Measurements from ENCODE around the gene TSHZ2. TPM values are rescaled to one million over a fixed set of nuclear protein-coding genes. Genes with fewer than 3 reads are reported as not detected.
A peak's percentile ranks its signal among the peaks of the same experiment; 100 is the strongest.

Gene TSHZ2
- total RNA-seq, 1 experiment from 2014 or later = 0.07 TPM

GRCh38 chr20:53216478-53216855 lies 244.3 kb downstream of the TSHZ2 start:
- no TSS peak for BruUV-seq (replicated peaks)
- POLR2A ChIA-PET = no interaction called here
- Histone ChIP-seq H2AFZ (ENCODE audit: low read depth, low read length, poor library complexity, severe bottlenecking) (no peak overlapping the region), H3K9me2 (ENCODE audit: insufficient read depth) (no peaks in the 10 kb centered on the region), H3K79me2 (ENCODE audit: insufficient read depth, low read length) (no peaks in the 10 kb centered on the region), H3K27me3 (ENCODE audit: insufficient read depth, low read length) (peaks cover 22% of the 10 kb centered on the region), H3K9me3 (ENCODE audit: control insufficient read depth in 1 of 2, insufficient read depth in 1 of 2, low read depth in 1 of 2, low read length in 2 of 2) (no peaks in the 10 kb centered on the region), H4K20me1 (ENCODE audit: insufficient read depth) (no peaks in the 10 kb centered on the region), H3K36me3 (ENCODE audit: control insufficient read depth in 1 of 2, insufficient read depth in 2 of 2, low read length in 2 of 2) (no peaks in the 10 kb centered on the region), H3K27ac (ENCODE audit: low read depth, low read length) (no peak overlapping the region), H3K9ac (ENCODE audit: low read length) (no peak overlapping the region), H3K4me2 (ENCODE audit: low read length) (no peak overlapping the region), H3K4me1 (ENCODE audit: control insufficient read depth in 1 of 2, insufficient read depth in 2 of 2, low read length in 2 of 2) (no peaks in the 10 kb centered on the region), H3K4me3 (replicated peaks in 1 of 2; ENCODE audit: low read depth in 1 of 2, low read length in 2 of 2) (no peak overlapping the region)
- CTCF ChIA-PET = interaction anchor here (1.2 to 1.8 kb wide), 3 partner anchors 14 to 904 kb away, joined by 3 to 8 read pairs (median 7); no protein-coding TSS in a partner anchor
- intact Hi-C loops (cut with micrococcal nuclease) = loop anchor here (5.0 to 10.0 kb wide), 3 partner anchors 59 to 1089 kb away; no protein-coding TSS in a partner anchor
- TF ChIP-seq TCF7L2 (IDR thresholded peaks at IDR 0.05; ENCODE audit: borderline replicate concordance, extremely low read depth, insufficient read depth, insufficient read length) = no peak
- TF ChIP-seq CBX3 (IDR thresholded peaks at IDR 0.05; ENCODE audit: low read depth) = no peak
- no peak for TF ChIP-seq EZH2phosphoT487 (IDR thresholded peaks at IDR 0.05; ENCODE audit: borderline replicate concordance)
- no peak for TF ChIP-seq EZH2 (IDR thresholded peaks at IDR 0.05)
- no peak for ATAC-seq
- DNase-seq (ENCODE audit: low read depth, low spot score) = no peak
- RAD21 ChIA-PET (ENCODE audit: low non-redundant PET in 1 of 2, low total read pairs in 2 of 2, uncharacterized antibody in 2 of 2, unreplicated experiment in 2 of 2) = no interaction called here

- Histone ChIP-seq H3K79me2 (ENCODE audit: insufficient read depth, low read length) (no peaks in the 10 kb centered on the region), H3K4me3 (replicated peaks in 1 of 2; ENCODE audit: low read depth in 1 of 2, low read length in 2 of 2) (no peak overlapping the region), H3K27ac (ENCODE audit: low read depth, low read length) (no peak overlapping the region), H3K4me1 (ENCODE audit: control insufficient read depth in 1 of 2, insufficient read depth in 2 of 2, low read length in 2 of 2) (no peaks in the 10 kb centered on the region), H2AFZ (ENCODE audit: low read depth, low read length, poor library complexity, severe bottlenecking) (no peak overlapping the region), H3K36me3 (ENCODE audit: control insufficient read depth in 1 of 2, insufficient read depth in 2 of 2, low read length in 2 of 2) (no peaks in the 10 kb centered on the region), H3K9ac (ENCODE audit: low read length) (no peak overlapping the region), H3K9me2 (ENCODE audit: insufficient read depth) (no peaks in the 10 kb centered on the region), H3K4me2 (ENCODE audit: low read length) (no peak overlapping the region), H3K9me3 (ENCODE audit: control insufficient read depth in 1 of 2, insufficient read depth in 1 of 2, low read depth in 1 of 2, low read length in 2 of 2) (no peaks in the 10 kb centered on the region), H3K27me3 (ENCODE audit: insufficient read depth, low read length) (peaks cover 18% of the 10 kb centered on the region), H4K20me1 (ENCODE audit: insufficient read depth) (no peaks in the 10 kb centered on the region)
- intact Hi-C loops (cut with micrococcal nuclease) = loop anchor here (1.0 to 10.0 kb wide), 4 partner anchors 60 to 1090 kb away; no protein-coding TSS in a partner anchor
- ChIA-PET CTCF (interaction anchor here (1.7 to 1.8 kb wide), 2 partner anchors 14 to 904 kb away, joined by 7 to 8 read pairs; no protein-coding TSS in a partner anchor), POLR2A (no interaction called here), RAD21 (ENCODE audit: low non-redundant PET in 1 of 2, low total read pairs in 2 of 2, uncharacterized antibody in 2 of 2, unreplicated experiment in 2 of 2) (no interaction called here)
- ATAC-seq (peak; percentile 99), DNase-seq (ENCODE audit: low read depth, low spot score) (peak; percentile 28)
- no peak for TF ChIP-seq EZH2 (IDR thresholded peaks at IDR 0.05)
- peak; percentile 57 to 90 (median 83); a peak in 5 of 6 replicates for TF ChIP-seq CTCF (IDR thresholded peaks at IDR 0.05 in 2 of 3, conservative IDR thresholded peaks at IDR 0.05 in 1 of 3; ENCODE audit: borderline replicate concordance in 1 of 3, insufficient read depth in 1 of 3, low read depth in 2 of 3, low read length in 2 of 3)
- TF ChIP-seq RAD21 (IDR thresholded peaks at IDR 0.05; ENCODE audit: low read depth) = peak; percentile 69
- BruUV-seq (replicated peaks) = no TSS peak
These were observed 244.9 kb downstream of the TSHZ2 start for GRCh38 chr20:53216856-53217576.

All from HCT116 (cell line).